Panc1 (cell line): ENCODE data around the gene NMUR1.

Source experiments
- CTCF ChIP-seq: fragments of 450-650 bp; IDR thresholded peaks from 2 replicates; pipeline ENCODE4 v1.5.1; 2017; ENCODE audit warnings: mild to moderate bottlenecking
- POLR2AphosphoS5 ChIP-seq: IDR thresholded peaks from 2 replicates; pipeline ENCODE4 v1.6.1; 2012; ENCODE audit warnings: mild to moderate bottlenecking, low read depth, low read length, moderate library complexity
- SIN3A ChIP-seq: IDR thresholded peaks from 2 replicates; pipeline ENCODE4 v1.6.1; 2012; ENCODE audit warnings: low read depth, mild to moderate bottlenecking, low read length, moderate library complexity, borderline replicate concordance; ENCODE audit not compliant: insufficient read depth
- TCF7L2 ChIP-seq: IDR thresholded peaks from 2 replicates; pipeline ENCODE4 v1.6.1; 2011; ENCODE audit warnings: mild to moderate bottlenecking, low read depth, low read length, inconsistent platforms
- TF ChIP-seq, protein P1 (sequence below), 2 experiments: IDR thresholded peaks; 2 replicates each; pipeline ENCODE4 v1.6.1; 2011 to 2012; ENCODE audit warnings: low read depth in 2 of 2, control low read depth in 1 of 2, low read length in 1 of 2, mild to moderate bottlenecking in 1 of 2, moderate library complexity in 1 of 2; ENCODE audit not compliant: insufficient read depth in 1 of 2

DNA sequence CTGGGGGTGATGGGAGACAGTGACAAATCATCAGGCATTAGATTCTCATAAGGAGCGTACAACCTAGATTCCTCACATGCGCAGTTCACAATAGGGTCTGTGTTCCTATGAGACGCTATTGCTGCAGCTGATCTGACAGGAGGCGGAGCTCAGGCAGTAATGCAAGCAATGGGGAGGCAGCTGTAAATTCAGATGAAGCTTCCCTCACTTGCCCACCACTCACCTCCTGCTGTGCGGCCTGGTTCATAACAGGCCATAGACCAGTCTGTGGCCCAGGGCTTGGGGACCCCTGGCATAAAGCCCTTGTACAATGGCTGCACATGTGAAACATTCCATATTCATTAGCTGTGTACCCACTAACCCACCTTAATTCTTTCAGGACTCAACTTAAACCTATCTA, 18.0 kb downstream of the NMUR1 start:
- TF ChIP-seq, protein P1, sequence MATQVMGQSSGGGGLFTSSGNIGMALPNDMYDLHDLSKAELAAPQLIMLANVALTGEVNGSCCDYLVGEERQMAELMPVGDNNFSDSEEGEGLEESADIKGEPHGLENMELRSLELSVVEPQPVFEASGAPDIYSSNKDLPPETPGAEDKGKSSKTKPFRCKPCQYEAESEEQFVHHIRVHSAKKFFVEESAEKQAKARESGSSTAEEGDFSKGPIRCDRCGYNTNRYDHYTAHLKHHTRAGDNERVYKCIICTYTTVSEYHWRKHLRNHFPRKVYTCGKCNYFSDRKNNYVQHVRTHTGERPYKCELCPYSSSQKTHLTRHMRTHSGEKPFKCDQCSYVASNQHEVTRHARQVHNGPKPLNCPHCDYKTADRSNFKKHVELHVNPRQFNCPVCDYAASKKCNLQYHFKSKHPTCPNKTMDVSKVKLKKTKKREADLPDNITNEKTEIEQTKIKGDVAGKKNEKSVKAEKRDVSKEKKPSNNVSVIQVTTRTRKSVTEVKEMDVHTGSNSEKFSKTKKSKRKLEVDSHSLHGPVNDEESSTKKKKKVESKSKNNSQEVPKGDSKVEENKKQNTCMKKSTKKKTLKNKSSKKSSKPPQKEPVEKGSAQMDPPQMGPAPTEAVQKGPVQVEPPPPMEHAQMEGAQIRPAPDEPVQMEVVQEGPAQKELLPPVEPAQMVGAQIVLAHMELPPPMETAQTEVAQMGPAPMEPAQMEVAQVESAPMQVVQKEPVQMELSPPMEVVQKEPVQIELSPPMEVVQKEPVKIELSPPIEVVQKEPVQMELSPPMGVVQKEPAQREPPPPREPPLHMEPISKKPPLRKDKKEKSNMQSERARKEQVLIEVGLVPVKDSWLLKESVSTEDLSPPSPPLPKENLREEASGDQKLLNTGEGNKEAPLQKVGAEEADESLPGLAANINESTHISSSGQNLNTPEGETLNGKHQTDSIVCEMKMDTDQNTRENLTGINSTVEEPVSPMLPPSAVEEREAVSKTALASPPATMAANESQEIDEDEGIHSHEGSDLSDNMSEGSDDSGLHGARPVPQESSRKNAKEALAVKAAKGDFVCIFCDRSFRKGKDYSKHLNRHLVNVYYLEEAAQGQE (IDR thresholded peaks at IDR 0.05; ENCODE audit: insufficient read depth in 1 of 2, low read depth in 2 of 2, low read length in 1 of 2): no peak
- no peak for TF ChIP-seq CTCF
- no peak for TF ChIP-seq POLR2AphosphoS5
- no peak for TF ChIP-seq TCF7L2
- no peak for TF ChIP-seq SIN3A
